Measurements from ENCODE around the gene RNPC3. TPM values are rescaled to one million over a fixed set of nuclear protein-coding genes. Genes with fewer than 3 reads are reported as not detected.

RNPC3 gene
- polyA plus RNA-seq, 1 of the 3 experiments (the other 2 are of a cell fraction), result 10.0 TPM

- TF ChIP-seq USF2 (IDR thresholded peaks at IDR 0.05; ENCODE audit: borderline replicate concordance, low read depth, low read length) (no peak), REST (IDR thresholded peaks at IDR 0.05; ENCODE audit: low read depth, low read length) (no peak), TCF12 (IDR thresholded peaks at IDR 0.05) (no peak), POLR2AphosphoS5 (IDR thresholded peaks at IDR 0.05; ENCODE audit: low read depth, low read length) (no peak), TEAD4 (IDR thresholded peaks at IDR 0.05; ENCODE audit: borderline replicate concordance, insufficient read depth) (no peak)
Observed at GRCh38 chr1:103583887-103584286, 58.4 kb downstream of the RNPC3 start (continued).

- Histone ChIP-seq H3K4me2 (no peak overlapping the region), H3K27ac (ENCODE audit: low read depth in 2 of 2, low read length in 1 of 2) (no peak overlapping the region), H3K9ac (no peak overlapping the region), H3K36me3 (replicated peaks in 1 of 2; ENCODE audit: control insufficient read depth in 1 of 2, insufficient read depth in 2 of 2, low read length in 1 of 2) (no peaks in the 10 kb centered on the region), H3F3A (replicated peaks; ENCODE audit: insufficient read depth) (no peaks in the 10 kb centered on the region), H3K27me3 (ENCODE audit: insufficient read depth) (no peaks in the 10 kb centered on the region), H3K79me2 (ENCODE audit: insufficient read depth) (no peaks in the 10 kb centered on the region), H3K4me1 (ENCODE audit: control insufficient read depth in 1 of 2, insufficient read depth in 2 of 2, low read depth in 1 of 2, low read length in 1 of 2) (no peaks in the 10 kb centered on the region), H4K20me1 (ENCODE audit: insufficient read depth) (no peaks in the 10 kb centered on the region), H3K9me3 (no peaks in the 10 kb centered on the region), H2AFZ (ENCODE audit: low read depth) (no peak overlapping the region), H3K9me2 (no peaks in the 10 kb centered on the region), H3K4me3 (ENCODE audit: low read depth in 2 of 2, low read length in 1 of 2) (no peak overlapping the region)
- no peak for DNase-seq
- POLR2A ChIA-PET, result no interaction called here
- 35% methylated on average over 2 of the region's 2 CpGs for WGBS (ENCODE audit: low lambda C conversion rate)
- TF ChIP-seq CHD2 (IDR thresholded peaks at IDR 0.05; ENCODE audit: low read length, partially characterized antibody) (no peak), FOXJ3 (CRISPR knock-in tag; IDR thresholded peaks at IDR 0.05) (no peak), RXRA (IDR thresholded peaks at IDR 0.05; ENCODE audit: borderline replicate concordance, low read depth) (no peak), SMC3 (IDR thresholded peaks at IDR 0.05; ENCODE audit: low read depth, low read length) (no peak), MXI1 (IDR thresholded peaks at IDR 0.05; ENCODE audit: low read depth, low read length) (no peak), EP300 (IDR thresholded peaks at IDR 0.05; ENCODE audit: borderline replicate concordance in 1 of 2, low read depth in 1 of 2, low read length in 1 of 2) (no peak), TEAD4 (IDR thresholded peaks at IDR 0.05; ENCODE audit: borderline replicate concordance, insufficient read depth) (no peak), REST (IDR thresholded peaks at IDR 0.05; ENCODE audit: low read depth, low read length) (no peak), MAX (IDR thresholded peaks at IDR 0.05; ENCODE audit: low read depth) (no peak), ELF1 (IDR thresholded peaks at IDR 0.05) (no peak), RAD21 (IDR thresholded peaks at IDR 0.05; ENCODE audit: low read length) (no peak), YY1 (IDR thresholded peaks at IDR 0.05; ENCODE audit: low read depth) (no peak), USF2 (IDR thresholded peaks at IDR 0.05; ENCODE audit: borderline replicate concordance, low read depth, low read length) (no peak), CTCF (IDR thresholded peaks at IDR 0.05) (no peak), FOXM1 (IDR thresholded peaks at IDR 0.05; ENCODE audit: low read depth) (no peak), RFX5 (IDR thresholded peaks at IDR 0.05; ENCODE audit: low read length) (no peak), TCF12 (IDR thresholded peaks at IDR 0.05) (no peak)
- CTCF ChIA-PET, result no interaction called here
Observed at GRCh38 chr1:103584537-103584936, 59.0 kb downstream of the RNPC3 start.

All from SK-N-SH (cell line).